H1 (cell line): ENCODE data around the gene PDZRN4. TPM values are rescaled to one million over a fixed set of nuclear protein-coding genes. Genes with fewer than 3 reads are reported as not detected.

Experiments
- PHF8 ChIP-seq: fragments of 200-600 bp; sonication (generic); conservative IDR thresholded peaks from 2 replicates; pipeline ENCODE4 v1.7.1; 2012; ENCODE audit warnings: low read depth, mild to moderate bottlenecking, inconsistent platforms, low read length, moderate library complexity
- RBBP5 ChIP-seq: IDR thresholded peaks from 2 replicates; pipeline ENCODE4 v1.7.1; 2012; ENCODE audit warnings: low read depth, mild to moderate bottlenecking, inconsistent platforms, low read length, moderate library complexity, borderline replicate concordance
- SUZ12 ChIP-seq: fragments of 200-600 bp; sonication (generic); IDR thresholded peaks from 2 replicates; pipeline ENCODE4 v1.6.1; 2012; ENCODE audit warnings: mild to moderate bottlenecking, inconsistent platforms, low read length, moderate library complexity, mixed read lengths
- polyA plus RNA-seq, 7 experiments: library from polyadenylated mRNA; depleted of rRNA in 3 of 7; stranded (reverse) in 5 of 7; unstranded in 2 of 7; fragments of >200 nt in 5 of 7; fragments of 200-250 nt in 2 of 7; gene quantifications; 1 replicate in 5 of 7; 2 replicates in 1 of 7; 4 replicates in 1 of 7; pipeline versions ENCODE4 v1.2.1 to v1.2.3, GENCODE V29; 2011 to 2013; ENCODE audit warnings: missing spikeins in 2 of 7, mixed read lengths in 2 of 7
- total RNA-seq: library from RNA; stranded (reverse); fragmentation: NEBNext Ultra II Directional; extraction: Animal tissue kit (Norgen Biotek cat#: 25700); gene quantifications from 2 replicates; pipeline ENCODE4 v1.2.1, GENCODE V29; 2021

PDZRN4 gene
- total and polyA plus RNA-seq, 2 of the 8 experiments (the other 6 are each of a cell fraction or from before 2014, with no cell fraction given), result not detected

GRCh38 chr12:41621291-41621690 is 433.2 kb downstream of the PDZRN4 start (continued):
- no peak for TF ChIP-seq PHF8
- no peak for TF ChIP-seq RBBP5
- no peak for TF ChIP-seq SUZ12
- TF ChIP-seq, all 59 proteins: peak for 0
